Stromal cell of bone marrow (primary cell): ENCODE measurements around the gene CNGA1.

Experiments used
- DNase-seq: peaks from one replicate; pipeline ENCODE4 v3.0.0-alpha.2; 2012; ENCODE audit warnings: low read depth

Gene CNGA1

GRCh38 chr4:48016141-48017107 is at the start of gene CNGA1, which contains the start of gene NIPAL1:
CNGA1 (minus strand) TSS chr4:48016681; CDS start chr4:47952689, 63,992 bp downstream.
NIPAL1 (plus strand) TSS chr4:48016772; CDS start chr4:48016840, 68 bp downstream.
- peak; percentile 23 for DNase-seq

DNA sequence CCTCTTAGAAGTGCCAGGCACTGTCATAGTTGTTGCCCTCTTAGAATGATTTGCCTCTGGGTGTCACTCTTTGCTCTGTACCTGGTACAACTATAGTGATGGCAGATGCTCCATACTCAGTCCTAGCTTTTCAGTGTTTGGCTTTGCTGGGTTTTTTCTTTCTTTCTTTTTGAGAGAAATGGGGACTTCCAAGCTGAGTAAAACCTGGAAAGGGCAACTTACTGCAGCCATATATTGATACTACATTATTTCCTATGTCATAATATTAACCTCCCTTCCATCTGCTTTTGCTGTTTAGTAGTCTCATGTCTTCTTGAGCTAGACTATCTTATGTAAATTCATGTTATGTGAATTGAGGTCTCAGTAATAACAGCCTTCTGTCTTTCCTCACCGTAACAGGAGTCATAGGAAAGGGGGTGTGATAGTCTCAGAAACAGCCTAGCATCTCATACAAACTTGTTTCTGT is 49.1 kb upstream of the CNGA1 start:
- no peak for DNase-seq

DNA sequence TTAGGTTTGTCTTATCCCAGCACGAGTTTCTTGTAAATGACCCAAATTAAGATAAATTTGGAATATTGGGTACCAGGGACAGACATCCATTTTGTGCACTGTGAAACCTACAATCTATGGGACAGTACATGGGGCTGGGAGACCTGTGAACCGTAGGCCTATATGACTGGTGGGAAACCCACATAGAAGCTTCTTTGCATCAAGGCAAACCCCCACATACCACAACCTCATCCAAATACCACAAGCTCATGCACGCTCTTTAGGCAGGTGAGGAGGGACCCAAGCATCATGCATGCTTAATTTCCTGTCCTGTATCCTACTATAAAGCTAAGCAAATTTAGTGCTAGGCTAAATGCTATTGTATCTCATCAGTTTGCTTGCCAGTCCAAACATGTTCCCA is 47.9 kb upstream of the CNGA1 start:
- DNase-seq, result no peak

GRCh38 chr4:48058617-48059530 is 42.4 kb upstream of the CNGA1 start:
- no peak for DNase-seq

GRCh38 chr4:48051078-48051477 is 34.6 kb upstream of the CNGA1 start:
- DNase-seq, result no peak

GRCh38 chr4:48049483-48049882 is 33.0 kb upstream of the CNGA1 start:
- no peak for DNase-seq

DNA sequence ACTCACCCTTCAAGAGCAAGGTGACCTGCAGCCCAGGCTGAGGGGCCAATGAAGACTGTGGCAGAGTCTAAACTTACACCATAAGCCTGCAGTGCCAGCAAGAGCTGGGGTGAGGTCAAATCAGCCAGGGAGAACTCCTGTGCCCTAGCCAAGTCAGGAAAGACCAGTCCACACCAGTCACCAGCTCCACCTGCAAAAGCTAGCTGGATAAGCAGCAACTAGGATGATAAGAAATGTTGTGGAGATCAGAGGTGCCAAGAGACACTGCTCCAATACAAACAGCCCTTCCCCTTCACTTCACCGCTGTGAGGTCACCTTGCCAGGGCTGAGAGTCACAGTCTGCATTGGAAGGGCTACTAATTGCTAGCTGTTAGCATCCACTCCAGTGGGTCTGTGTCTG is 31.4 kb upstream of the CNGA1 start:
- no peak for DNase-seq

DNA sequence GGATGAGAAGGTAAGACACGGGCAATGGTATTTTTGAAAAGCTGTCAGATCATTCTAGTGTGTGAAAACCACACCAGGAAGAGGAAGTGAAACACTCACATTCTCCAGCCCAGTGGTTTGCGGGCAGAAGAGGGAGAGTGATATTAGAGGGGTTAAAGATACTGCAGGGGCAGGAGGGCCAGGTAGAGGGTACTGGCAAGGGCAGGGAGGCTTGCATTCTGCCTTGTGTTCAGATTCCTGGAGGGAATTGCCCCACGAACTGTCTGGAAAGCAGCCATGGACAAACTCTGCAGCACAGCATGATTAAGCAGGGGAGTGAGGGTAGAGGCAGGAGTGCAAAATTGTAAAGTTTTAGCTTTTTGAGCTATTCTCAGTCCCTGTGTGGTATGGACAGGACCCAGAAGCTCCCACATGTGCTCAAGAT is 31.0 kb upstream of the CNGA1 start:
- no peak for DNase-seq

DNA sequence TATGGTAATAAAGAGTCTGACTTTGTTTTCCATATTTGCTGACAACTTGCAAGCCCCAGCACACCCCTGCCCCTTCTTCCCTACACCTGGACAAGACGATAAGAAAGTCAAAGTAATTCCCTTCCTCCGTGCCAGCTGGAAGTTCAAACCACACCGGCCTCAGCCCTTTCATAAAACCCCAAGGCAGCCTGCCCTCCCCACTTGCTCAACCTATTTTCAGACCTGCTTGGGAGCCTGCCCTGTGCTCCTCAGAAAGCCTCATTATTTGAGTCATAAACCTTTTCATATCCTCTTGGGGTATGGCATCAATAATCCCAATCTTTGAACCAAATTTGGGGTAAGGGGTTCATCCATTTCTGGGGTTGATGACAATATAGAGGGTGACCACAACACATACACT is 29.6 kb upstream of the CNGA1 start:
- no peak for DNase-seq

DNA sequence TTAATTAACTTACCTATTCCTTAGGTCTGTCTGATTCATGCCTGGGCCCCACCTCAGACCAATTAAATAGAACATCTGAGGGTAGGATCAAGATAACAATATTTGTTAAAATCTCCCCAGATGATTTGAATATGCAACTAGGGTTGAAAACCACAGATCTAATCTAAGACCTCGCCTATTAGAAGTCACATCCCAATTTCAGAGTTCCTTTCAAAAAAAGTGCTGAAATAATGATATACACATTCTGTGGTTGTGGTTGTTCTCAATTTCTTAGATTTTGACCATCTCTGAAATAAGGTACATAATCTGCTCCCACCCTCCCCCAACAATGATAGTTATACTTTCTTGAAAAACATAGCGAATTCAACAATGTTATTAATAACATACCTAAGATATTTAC is 27.8 kb upstream of the CNGA1 start:
- DNase-seq, result no peak

DNA sequence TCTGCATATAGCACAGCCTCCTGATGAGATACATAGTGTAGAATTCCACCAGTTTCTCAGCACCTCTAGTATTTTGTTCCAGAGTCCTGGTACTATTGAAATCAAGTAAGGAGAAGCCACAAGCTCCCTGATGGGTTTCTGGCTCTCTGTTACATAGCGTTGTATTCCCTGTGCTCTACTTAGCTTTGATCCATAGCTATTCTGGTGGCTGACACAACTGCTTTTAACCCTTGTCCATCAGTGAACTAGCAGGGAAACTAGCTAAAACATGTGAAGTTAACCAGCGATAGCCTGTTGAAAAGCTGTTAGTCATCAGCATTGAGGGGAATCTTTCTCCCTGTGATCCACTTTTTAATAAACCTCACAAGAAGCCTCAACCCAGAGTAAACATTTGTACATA is 27.0 kb upstream of the CNGA1 start:
- no peak for DNase-seq

DNA sequence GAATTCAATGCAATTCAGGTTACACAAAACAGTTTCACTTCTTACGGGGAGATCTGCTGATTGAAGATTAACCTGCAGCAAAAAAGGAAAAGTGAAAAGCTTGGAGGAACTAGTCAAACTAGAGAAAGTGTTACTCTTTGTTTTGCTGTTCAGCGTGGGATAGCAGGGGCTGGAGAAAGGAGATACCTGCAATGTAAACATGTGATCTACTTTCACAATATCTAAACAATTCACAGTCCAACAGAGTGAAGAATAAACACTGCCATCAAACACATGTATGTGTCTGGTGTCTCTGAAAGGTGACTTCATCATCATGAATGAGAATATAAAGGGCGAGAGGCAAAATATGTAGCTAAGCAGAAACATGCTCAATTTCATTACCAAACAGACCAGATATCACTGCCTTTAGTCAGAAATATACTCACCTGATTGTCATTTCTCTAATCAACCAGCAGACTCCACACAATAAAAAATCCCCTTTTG is 26.5 kb upstream of the CNGA1 start:
- no peak for DNase-seq

DNA sequence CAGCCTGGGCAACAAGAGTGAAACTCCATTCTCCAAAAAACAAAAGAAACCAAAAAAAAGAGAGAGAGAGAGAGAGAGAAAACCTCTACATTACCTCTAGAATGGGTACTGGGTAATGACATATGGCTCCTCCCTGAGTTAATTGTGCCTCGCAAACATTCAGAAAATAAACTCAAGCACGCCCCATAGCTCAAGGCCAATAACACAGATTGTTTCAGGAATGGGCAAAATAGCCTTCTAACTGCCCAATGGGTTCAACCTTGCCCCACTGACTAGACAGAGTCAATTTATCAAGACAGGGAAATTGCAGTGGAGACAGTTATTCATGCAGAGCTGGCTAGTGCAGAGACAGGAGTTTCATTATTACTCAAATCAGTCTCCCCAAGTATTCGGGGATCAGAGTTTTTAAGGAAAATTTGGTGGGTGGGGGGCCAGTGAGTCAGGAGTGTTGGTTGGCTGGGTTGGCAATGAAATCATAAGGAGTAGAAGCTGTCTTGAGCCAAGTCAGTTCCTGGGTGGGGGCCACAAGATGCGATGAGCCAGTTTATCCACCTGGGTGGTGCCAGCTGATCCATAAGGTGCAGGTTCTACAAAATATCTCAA is 25.2 kb upstream of the CNGA1 start:
- no peak for DNase-seq

- no peak for DNase-seq
Measured at GRCh38 chr4:48039561-48039960, 23.1 kb upstream of the CNGA1 start.

DNA sequence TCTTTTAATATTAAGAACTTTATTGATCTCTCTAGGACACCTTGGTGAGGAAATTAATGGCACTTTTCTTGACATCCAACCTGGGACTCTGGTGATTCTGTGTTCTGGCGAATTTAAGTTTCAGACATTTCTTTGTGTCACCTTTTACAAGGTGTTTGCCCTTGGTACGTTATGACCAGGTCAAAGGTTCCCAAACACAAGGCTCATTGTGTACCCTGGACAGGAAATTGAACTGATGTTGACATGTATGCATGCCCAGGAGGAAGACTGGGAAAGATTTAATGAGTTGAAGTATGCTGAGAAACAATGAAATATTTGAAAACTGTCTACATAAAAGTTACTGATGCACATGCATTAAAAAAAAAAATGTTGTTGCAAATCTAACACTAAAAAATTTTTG is 22.2 kb upstream of the CNGA1 start:
- no peak for DNase-seq

DNA sequence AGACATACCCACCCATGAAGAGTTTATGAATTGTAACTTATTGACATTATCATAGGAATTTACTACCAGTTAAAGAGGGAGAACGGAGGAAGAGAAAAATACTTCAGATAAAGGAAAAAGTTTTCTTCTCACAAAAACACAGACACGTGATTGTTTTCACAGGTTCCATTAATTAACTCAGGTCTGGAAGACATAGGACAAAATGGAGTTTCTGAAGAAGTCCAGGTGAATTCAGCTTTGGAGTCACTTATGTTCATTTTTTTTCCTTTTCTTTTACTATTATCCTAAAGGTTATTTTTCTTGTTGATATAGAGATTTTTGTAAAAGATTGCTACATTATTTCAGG is 20.6 kb upstream of the CNGA1 start:
- DNase-seq, result no peak

GRCh38 chr4:48035952-48036351 is 19.5 kb upstream of the CNGA1 start:
- no peak for DNase-seq

DNA sequence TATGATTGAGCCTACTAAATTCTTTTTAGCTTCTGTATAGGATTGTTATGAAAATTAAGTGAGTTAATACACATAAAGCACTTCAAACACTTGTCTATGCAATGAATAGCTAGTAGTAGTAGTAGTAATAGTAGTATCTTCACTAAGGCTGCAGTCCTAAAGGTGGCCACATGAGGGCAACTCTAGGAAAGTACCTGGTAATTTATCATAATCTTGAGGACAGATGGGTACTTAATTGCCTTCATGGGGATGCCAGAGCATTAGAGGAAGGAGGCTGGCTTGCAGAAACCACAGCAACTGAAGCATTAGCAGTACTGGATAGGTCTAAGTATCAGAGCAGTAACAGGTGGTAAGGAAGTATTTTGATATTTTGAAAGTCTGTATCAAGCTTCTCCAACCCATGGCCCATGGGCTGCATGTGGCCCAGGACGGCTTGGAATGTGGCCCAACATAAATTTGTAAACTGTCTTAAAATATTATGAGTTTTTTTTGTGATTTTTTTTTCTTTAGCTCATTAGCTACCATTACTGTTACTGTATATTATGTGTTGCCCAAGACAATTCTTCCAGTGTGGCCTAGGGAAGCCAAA is 17.4 kb upstream of the CNGA1 start:
- DNase-seq, result no peak

DNA sequence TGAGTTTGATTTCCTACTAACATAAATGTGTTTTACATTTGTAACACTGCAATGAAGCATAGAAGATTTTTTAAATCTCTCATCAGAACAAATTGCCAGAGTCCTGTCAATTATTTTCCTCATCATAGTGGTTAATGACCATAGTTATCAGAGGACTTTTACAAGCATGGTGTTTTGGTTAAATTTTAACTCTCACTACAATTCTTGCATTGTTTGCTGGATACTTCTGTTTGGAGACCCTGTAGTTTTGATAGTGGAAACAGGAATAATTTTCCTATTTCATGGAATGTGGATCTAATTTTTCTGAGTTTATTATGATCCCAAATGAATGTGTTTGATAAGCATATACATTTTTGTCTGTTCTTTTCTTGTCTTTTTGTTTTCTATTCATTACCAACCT is 16.9 kb upstream of the CNGA1 start:
- no peak for DNase-seq

- DNase-seq, result no peak
Measured at GRCh38 chr4:48032721-48033120, 16.2 kb upstream of the CNGA1 start.

DNA sequence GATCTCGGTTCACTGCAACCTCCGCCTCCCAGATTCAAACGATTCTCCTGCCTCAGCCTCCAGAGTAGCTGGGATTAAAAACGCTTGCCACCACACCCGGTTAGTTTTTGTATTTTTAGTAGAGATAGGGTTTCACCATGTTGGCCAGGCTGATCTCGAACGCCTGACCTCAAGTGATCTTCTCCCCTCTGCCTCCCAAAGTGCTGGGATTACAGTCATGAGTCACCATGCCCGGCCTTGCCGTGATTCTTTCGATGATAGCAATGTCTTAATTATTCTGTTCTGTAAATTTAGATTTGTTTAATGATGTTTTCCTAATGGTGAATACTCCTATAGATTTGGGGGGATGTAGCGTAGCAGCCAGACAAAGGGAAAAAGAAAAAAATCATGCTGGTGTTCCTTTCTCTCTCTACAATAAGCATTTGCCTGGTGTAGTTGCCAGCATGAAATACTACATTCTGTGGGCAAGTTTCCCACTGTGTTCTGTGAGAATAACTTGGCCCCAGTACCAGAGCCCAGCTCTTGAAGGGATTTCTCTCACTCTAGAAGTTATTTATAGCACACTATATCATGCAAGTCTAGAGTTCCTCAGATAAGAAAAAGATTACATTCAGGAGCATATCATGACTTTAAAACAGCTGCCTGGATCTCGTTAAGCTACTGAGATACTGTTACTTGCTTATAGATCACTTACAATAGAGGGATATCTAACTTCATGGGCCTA is 15.5 kb upstream of the CNGA1 start:
- no peak for DNase-seq
